HG03175 (cell line): ENCODE results near the gene CHST15.
A peak's percentile ranks its signal among the peaks of the same experiment; 100 is the strongest.
"Not testable (repeated sequence)": the region's sequence is repeated elsewhere in the genome, so short reads cannot be mapped to it uniquely, and the experiment has no call there.

Experiments used
- ATAC-seq: cut with Tn5 transposase; IDR thresholded peaks from one replicate; pipeline ENCODE4 v1.9.1; 2021; ENCODE audit warnings: mild to moderate bottlenecking, moderate library complexity; ENCODE audit not compliant: unreplicated experiment

CHST15 gene

GRCh38 chr10:124124769-124125161, 31.4 kb upstream of the CHST15 start:
- no peak for ATAC-seq

GRCh38 chr10:124124123-124124768, 30.8 kb upstream of the CHST15 start:
- peak; percentile 65 for ATAC-seq

GRCh38 chr10:124123156-124123555, 29.8 kb upstream of the CHST15 start:
- ATAC-seq, result no peak

GRCh38 chr10:124122211-124122610, 28.8 kb upstream of the CHST15 start:
- ATAC-seq, result no peak

GRCh38 chr10:124120410-124121061, 27.1 kb upstream of the CHST15 start:
- no peak for ATAC-seq

GRCh38 chr10:124119946-124120345, 26.5 kb upstream of the CHST15 start:
- ATAC-seq, result no peak

- no peak for ATAC-seq
Measured at GRCh38 chr10:124119216-124119615, 25.8 kb upstream of the CHST15 start.

- ATAC-seq, result no peak
Measured at GRCh38 chr10:124117833-124118232, 24.4 kb upstream of the CHST15 start.

- no peak for ATAC-seq
Measured at GRCh38 chr10:124117511-124117785, 24.1 kb upstream of the CHST15 start.

- no peak for ATAC-seq
Measured at GRCh38 chr10:124116771-124117510, 23.5 kb upstream of the CHST15 start.

- no peak for ATAC-seq
Measured at GRCh38 chr10:124114696-124115095, 21.3 kb upstream of the CHST15 start.

- ATAC-seq, result no peak
Measured at GRCh38 chr10:124112891-124113580, 19.6 kb upstream of the CHST15 start.

- no peak for ATAC-seq
Measured at GRCh38 chr10:124110882-124111281, 17.5 kb upstream of the CHST15 start.

GRCh38 chr10:124109261-124109660, 15.9 kb upstream of the CHST15 start:
- ATAC-seq, result no peak

- no peak for ATAC-seq
Measured at GRCh38 chr10:124107072-124107471, 13.7 kb upstream of the CHST15 start.

- ATAC-seq, result no peak
Measured at GRCh38 chr10:124106241-124106879, 13.0 kb upstream of the CHST15 start.

- ATAC-seq, result no peak
Measured at GRCh38 chr10:124105594-124105993, 12.2 kb upstream of the CHST15 start.

- no peak for ATAC-seq
Measured at GRCh38 chr10:124105045-124105444, 11.6 kb upstream of the CHST15 start.

GRCh38 chr10:124104011-124104627, 10.7 kb upstream of the CHST15 start:
- no peak for ATAC-seq

- ATAC-seq, result no peak
Measured at GRCh38 chr10:124101351-124101750, 8.0 kb upstream of the CHST15 start.

GRCh38 chr10:124100651-124101050, 7.3 kb upstream of the CHST15 start:
- ATAC-seq, result not testable (repeated sequence)
